ENCODE measurements around the gene SPTBN2. TPM values are rescaled to one million over a fixed set of nuclear protein-coding genes. Genes with fewer than 3 reads are reported as not detected.

Gene SPTBN2
- total RNA-seq, 4 donors from 2014 or later: 1.6 to 14.4 (median 8.6) TPM

- DNase-seq (ENCODE audit: low spot score) (no peak), ATAC-seq (ENCODE audit: low FRiP score) (no peak)
- TF ChIP-seq CTCF (IDR thresholded peaks at IDR 0.05): no peak
Observed at GRCh38 chr11:66749091-66749490, 20.1 kb upstream of the SPTBN2 start.

DNA sequence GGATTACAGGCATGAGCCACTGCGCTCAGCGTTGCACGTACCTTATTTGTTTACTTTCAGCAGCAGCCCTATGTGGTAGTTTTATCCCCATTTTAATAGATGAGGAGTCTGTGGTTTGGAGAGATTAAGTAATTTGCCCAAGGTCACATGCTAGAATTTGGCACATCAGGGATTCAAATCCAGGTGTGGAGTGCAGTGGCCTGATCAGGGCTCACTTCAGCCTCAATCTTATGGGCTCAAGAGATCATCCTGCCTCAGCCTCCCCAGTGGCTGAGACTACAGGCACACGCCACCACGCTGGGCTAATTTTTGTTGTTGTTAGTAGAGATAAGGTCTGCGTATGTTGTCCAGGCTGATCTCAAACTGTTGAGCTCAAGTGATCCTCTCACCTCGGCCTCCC lies 18.5 kb upstream of the SPTBN2 start:
- no peak for DNase-seq (ENCODE audit: low spot score)
- ATAC-seq (ENCODE audit: low FRiP score): no peak
- no peak for TF ChIP-seq CTCF (IDR thresholded peaks at IDR 0.05)

- ATAC-seq (ENCODE audit: low FRiP score): no peak
Observed at GRCh38 chr11:66745356-66746235, 16.6 kb upstream of the SPTBN2 start.

GRCh38 chr11:66744485-66745355 lies 15.7 kb upstream of the SPTBN2 start:
- no peak for TF ChIP-seq CTCF (IDR thresholded peaks at IDR 0.05)
- DNase-seq (ENCODE audit: low spot score) (no peak), ATAC-seq (ENCODE audit: low FRiP score) (peak; percentile 93)

More at GRCh38 chr11:66745356-66746235, 16.6 kb upstream of the SPTBN2 start:
- no peak for TF ChIP-seq CTCF (IDR thresholded peaks at IDR 0.05)
- DNase-seq (ENCODE audit: low spot score): no peak

DNA sequence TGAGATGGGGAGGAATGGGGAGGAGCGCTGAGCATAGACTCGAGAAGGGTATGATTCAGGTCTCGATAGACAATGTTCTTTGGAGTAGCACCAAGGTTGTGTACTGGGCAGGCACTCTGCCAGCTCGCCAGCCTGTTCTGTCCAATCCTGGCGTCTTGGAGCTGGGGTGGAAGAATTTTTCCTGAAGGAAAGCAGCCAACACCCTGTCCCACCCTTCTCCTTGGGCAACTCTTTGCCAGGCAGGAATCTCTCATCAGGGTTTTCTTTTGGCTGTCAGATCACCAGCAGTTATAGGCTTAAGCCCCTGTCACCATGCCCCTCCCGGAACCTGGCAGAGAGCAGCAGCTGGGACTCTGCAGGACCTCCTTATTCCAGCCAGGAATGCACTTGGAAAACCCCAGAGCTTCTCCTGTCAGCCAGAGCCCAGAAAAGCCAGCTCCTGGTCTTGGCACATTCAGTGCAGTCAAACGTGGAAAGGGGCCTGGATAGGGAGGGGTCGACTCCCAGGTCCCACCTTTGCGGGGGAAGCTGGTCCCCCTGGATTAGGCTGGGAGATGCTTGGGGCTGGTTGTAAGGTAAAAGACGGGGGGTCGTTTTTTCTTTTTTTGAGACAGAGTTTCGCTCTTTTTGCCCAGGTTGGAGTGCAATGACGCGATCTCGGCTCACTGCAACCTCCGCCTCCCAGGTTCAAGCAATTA lies 14.4 kb upstream of the SPTBN2 start:
- ATAC-seq (ENCODE audit: low FRiP score): peak; percentile 69
- no peak for DNase-seq (ENCODE audit: low spot score)
- no peak for TF ChIP-seq CTCF (IDR thresholded peaks at IDR 0.05)

- no peak for DNase-seq (ENCODE audit: low spot score)
- no peak for ATAC-seq (ENCODE audit: low FRiP score)
- no peak for TF ChIP-seq CTCF (IDR thresholded peaks at IDR 0.05)
Observed at GRCh38 chr11:66741153-66741552, 12.1 kb upstream of the SPTBN2 start.

Measured in omental fat pad (tissue), 4 donors.